OCI-LY1 (cell line): ENCODE data around the gene ARHGEF35.
"Not testable (repeated sequence)": the region's sequence is repeated elsewhere in the genome, so short reads cannot be mapped to it uniquely, and the experiment has no call there.

Source experiments
- EZH2 ChIP-seq: fragments of 200-600 bp; sonication (generic), shearing (Covaris generic); IDR thresholded peaks from 2 replicates; pipeline ENCODE4 v1.8.0; 2017; ENCODE audit warnings: borderline replicate concordance, mixed run types, mild to moderate bottlenecking, antibody characterized with exemption, low read length, moderate library complexity, mixed read lengths
- TF ChIP-seq, protein P1 (sequence below): fragments of 200-600 bp; sonication (generic), shearing (Covaris generic); IDR thresholded peaks from 2 replicates; pipeline ENCODE4 v1.5.1; 2017; ENCODE audit warnings: mild to moderate bottlenecking, antibody characterized with exemption, low read length, moderate library complexity, mixed read lengths

DNA sequence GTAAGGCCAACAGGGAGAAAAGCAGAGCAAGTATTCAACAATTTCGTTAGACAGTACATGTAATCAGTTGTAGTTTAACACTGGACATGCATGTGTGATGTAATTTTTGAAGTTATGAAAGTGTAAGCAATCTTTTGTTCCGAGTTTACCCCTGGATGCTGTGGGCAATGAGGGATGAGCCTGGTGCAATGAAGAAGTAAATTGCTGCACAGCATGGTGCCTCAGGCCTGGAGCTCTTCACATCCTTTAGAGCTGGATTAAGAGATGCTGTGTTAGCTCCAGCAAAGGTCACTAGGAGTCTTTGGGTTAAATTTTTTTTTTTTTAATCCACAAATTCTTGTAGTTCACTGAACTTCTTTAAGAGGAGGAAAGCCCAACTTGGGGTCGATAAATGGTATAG lies 7.5 kb upstream of the ARHGEF35 start:
- TF ChIP-seq, protein P1, sequence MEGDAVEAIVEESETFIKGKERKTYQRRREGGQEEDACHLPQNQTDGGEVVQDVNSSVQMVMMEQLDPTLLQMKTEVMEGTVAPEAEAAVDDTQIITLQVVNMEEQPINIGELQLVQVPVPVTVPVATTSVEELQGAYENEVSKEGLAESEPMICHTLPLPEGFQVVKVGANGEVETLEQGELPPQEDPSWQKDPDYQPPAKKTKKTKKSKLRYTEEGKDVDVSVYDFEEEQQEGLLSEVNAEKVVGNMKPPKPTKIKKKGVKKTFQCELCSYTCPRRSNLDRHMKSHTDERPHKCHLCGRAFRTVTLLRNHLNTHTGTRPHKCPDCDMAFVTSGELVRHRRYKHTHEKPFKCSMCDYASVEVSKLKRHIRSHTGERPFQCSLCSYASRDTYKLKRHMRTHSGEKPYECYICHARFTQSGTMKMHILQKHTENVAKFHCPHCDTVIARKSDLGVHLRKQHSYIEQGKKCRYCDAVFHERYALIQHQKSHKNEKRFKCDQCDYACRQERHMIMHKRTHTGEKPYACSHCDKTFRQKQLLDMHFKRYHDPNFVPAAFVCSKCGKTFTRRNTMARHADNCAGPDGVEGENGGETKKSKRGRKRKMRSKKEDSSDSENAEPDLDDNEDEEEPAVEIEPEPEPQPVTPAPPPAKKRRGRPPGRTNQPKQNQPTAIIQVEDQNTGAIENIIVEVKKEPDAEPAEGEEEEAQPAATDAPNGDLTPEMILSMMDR: not testable (repeated sequence)
- TF ChIP-seq EZH2: not testable (repeated sequence)
